WTC11 (cell line): ENCODE measurements around the gene ADAM11. TPM values are rescaled to one million over a fixed set of nuclear protein-coding genes. Genes with fewer than 3 reads are reported as not detected.

Experiments used
- ATAC-seq: fragments of 200-7000 bp; cut with Tn5 transposase; 2 replicates; pipeline ENCODE4 v1.10.0; 2021; ENCODE audit warnings: mild to moderate bottlenecking, moderate library complexity
- CTCF ChIA-PET: fragments of 300-600 bp; sonication (Branson Sonifier 250); formaldehyde crosslinking; loops from one replicate; lab custom pipeline; 2021; ENCODE audit warnings: antibody characterized with exemption; lab: Charles Lee
- POLR2A ChIA-PET: fragments of 350-600 bp; sonication (Branson Sonifier 250); formaldehyde crosslinking; loops from one replicate; lab custom pipeline; 2021; ENCODE audit warnings: antibody characterized with exemption; lab: Charles Lee
- DNase-seq: peaks from one replicate; pipeline ENCODE4 v3.0.0; 2021; ENCODE audit warnings: low spot score
- H3K27ac Mint-ChIP-seq: 2 replicates; pipeline ENCODE4 v1.8.0; 2021; ENCODE audit warnings: mixed read lengths
- H3K27me3 Mint-ChIP-seq: 2 replicates; pipeline ENCODE4 v1.8.0; 2021; ENCODE audit warnings: low read depth, mild to moderate bottlenecking, moderate library complexity, mixed read lengths
- H3K36me3 Mint-ChIP-seq: 2 replicates; pipeline ENCODE4 v1.8.0; 2021; ENCODE audit warnings: mixed read lengths
- H3K4me1 Mint-ChIP-seq: 2 replicates; pipeline ENCODE4 v1.8.0; 2022; ENCODE audit warnings: mixed read lengths
- H3K4me3 Mint-ChIP-seq: 2 replicates; pipeline ENCODE4 v1.8.0; 2021; ENCODE audit warnings: mild to moderate bottlenecking, moderate library complexity, mixed read lengths
- H3K9me3 Mint-ChIP-seq: 2 replicates; pipeline ENCODE4 v1.8.0; 2021; ENCODE audit warnings: mixed read lengths
- FOXP1 ChIP-seq: sonication (generic); formaldehyde crosslinking; IDR thresholded peaks from 2 replicates; pipeline ENCODE4 v1.8.0; 2022; ENCODE audit warnings: missing genetic modification reagents, mild to moderate bottlenecking, moderate library complexity, borderline replicate concordance
- IRF2 ChIP-seq: sonication (generic); formaldehyde crosslinking; IDR thresholded peaks from 2 replicates; pipeline ENCODE4 v1.8.0; 2022; ENCODE audit warnings: low read depth, missing genetic modification reagents, borderline replicate concordance
- NFE2L1 ChIP-seq: sonication (generic); formaldehyde crosslinking; IDR thresholded peaks from 2 replicates; pipeline ENCODE4 v1.8.1; 2023; ENCODE audit warnings: missing genetic modification reagents
- OVOL2 ChIP-seq: fragments of 250-450 bp; sonication (Bioruptor Pico); IDR thresholded peaks from 2 replicates; pipeline ENCODE4 v1.9.0; 2021; ENCODE audit warnings: mild to moderate bottlenecking, borderline replicate concordance
- PRRX2 ChIP-seq: fragments of 250-450 bp; sonication (Bioruptor Pico); IDR thresholded peaks from 2 replicates; pipeline ENCODE4 v1.8.0; 2021; ENCODE audit warnings: mild to moderate bottlenecking
- RELA ChIP-seq: sonication (generic); formaldehyde crosslinking; IDR thresholded peaks from 2 replicates; pipeline ENCODE4 v1.8.1; 2022; ENCODE audit warnings: missing genetic modification reagents, mild to moderate bottlenecking, borderline replicate concordance
- SOX15 ChIP-seq: fragments of 250-450 bp; sonication (Bioruptor Pico); IDR thresholded peaks from 2 replicates; pipeline ENCODE4 v1.9.0; 2021; ENCODE audit warnings: mild to moderate bottlenecking
- SP1 ChIP-seq: sonication (generic); formaldehyde crosslinking; conservative IDR thresholded peaks from 2 replicates; pipeline ENCODE4 v1.8.1; 2022; ENCODE audit warnings: missing genetic modification reagents
- TEAD4 ChIP-seq: sonication (generic); formaldehyde crosslinking; IDR thresholded peaks from 2 replicates; pipeline ENCODE4 v1.8.0; 2022; ENCODE audit warnings: mild to moderate bottlenecking, missing genetic modification reagents
- ZNF423 ChIP-seq: fragments of 250-450 bp; sonication (Bioruptor Pico); IDR thresholded peaks from 2 replicates; pipeline ENCODE4 v2.1.2; 2022; ENCODE audit warnings: mild to moderate bottlenecking, moderate library complexity
- total RNA-seq: library from RNA; stranded (reverse); gene quantifications from 3 replicates; pipeline ENCODE4 v1.2.3, GENCODE V29; 2021
- TF ChIP-seq, protein P1 (sequence below): fragments of 250-450 bp; sonication (Bioruptor Pico); IDR thresholded peaks from 2 replicates; pipeline ENCODE4 v1.9.0; 2021; ENCODE audit warnings: mild to moderate bottlenecking, borderline replicate concordance
- TF ChIP-seq, protein P2 (sequence below): sonication (generic); formaldehyde crosslinking; IDR thresholded peaks from 2 replicates; pipeline ENCODE4 v1.8.1; 2022; ENCODE audit warnings: mild to moderate bottlenecking, missing genetic modification reagents, moderate library complexity, borderline replicate concordance
- TF ChIP-seq, protein P3 (sequence below): sonication (generic); formaldehyde crosslinking; IDR thresholded peaks from 2 replicates; pipeline ENCODE4 v1.8.1; 2022; ENCODE audit warnings: mild to moderate bottlenecking, moderate library complexity, missing genetic modification reagents
- TF ChIP-seq, protein P4 (sequence below): fragments of 250-450 bp; sonication (Bioruptor Pico); IDR thresholded peaks from 2 replicates; pipeline ENCODE4 v1.9.0; 2021; ENCODE audit warnings: mild to moderate bottlenecking
- TF ChIP-seq, protein P5 (sequence below): sonication (generic); formaldehyde crosslinking; IDR thresholded peaks from 2 replicates; pipeline ENCODE4 v1.8.1; 2022; ENCODE audit warnings: low read depth, mild to moderate bottlenecking, moderate library complexity, missing genetic modification reagents, borderline replicate concordance
- TF ChIP-seq, protein P6 (sequence below): sonication (generic); formaldehyde crosslinking; IDR thresholded peaks from 2 replicates; pipeline ENCODE4 v1.8.0; 2022; ENCODE audit warnings: mild to moderate bottlenecking, missing genetic modification reagents
- TF ChIP-seq, protein P7 (sequence below): sonication (generic); formaldehyde crosslinking; IDR thresholded peaks from 2 replicates; pipeline ENCODE4 v1.8.1; 2023; ENCODE audit warnings: mild to moderate bottlenecking, missing genetic modification reagents, borderline replicate concordance

The ADAM11 gene
- total RNA-seq, 1 experiment from 2014 or later: 3.0 TPM

DNA sequence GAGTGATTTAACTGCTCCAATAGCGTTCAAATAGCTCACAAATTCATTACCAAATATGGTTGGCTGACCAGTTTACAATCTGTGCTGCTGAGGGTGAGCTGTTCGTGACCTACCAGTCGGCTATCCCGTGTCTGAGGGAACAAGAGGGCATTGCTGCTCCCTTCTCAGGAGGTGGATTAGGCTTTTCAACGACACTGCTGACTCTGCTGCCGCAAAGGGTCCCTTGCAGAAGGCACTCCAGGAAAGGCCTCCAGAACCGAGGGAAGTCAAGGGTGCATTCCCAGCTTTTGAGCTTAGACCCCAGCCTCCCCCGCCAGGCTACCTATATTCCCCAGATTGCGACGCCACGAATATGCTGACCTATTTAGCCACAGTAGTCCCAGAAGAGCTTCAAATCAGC lies 39.0 kb downstream of the ADAM11 start (continued):
- TF ChIP-seq OVOL2 (no peak), SOX15 (CRISPR knock-in tag) (no peak)
- TF ChIP-seq, protein P1, sequence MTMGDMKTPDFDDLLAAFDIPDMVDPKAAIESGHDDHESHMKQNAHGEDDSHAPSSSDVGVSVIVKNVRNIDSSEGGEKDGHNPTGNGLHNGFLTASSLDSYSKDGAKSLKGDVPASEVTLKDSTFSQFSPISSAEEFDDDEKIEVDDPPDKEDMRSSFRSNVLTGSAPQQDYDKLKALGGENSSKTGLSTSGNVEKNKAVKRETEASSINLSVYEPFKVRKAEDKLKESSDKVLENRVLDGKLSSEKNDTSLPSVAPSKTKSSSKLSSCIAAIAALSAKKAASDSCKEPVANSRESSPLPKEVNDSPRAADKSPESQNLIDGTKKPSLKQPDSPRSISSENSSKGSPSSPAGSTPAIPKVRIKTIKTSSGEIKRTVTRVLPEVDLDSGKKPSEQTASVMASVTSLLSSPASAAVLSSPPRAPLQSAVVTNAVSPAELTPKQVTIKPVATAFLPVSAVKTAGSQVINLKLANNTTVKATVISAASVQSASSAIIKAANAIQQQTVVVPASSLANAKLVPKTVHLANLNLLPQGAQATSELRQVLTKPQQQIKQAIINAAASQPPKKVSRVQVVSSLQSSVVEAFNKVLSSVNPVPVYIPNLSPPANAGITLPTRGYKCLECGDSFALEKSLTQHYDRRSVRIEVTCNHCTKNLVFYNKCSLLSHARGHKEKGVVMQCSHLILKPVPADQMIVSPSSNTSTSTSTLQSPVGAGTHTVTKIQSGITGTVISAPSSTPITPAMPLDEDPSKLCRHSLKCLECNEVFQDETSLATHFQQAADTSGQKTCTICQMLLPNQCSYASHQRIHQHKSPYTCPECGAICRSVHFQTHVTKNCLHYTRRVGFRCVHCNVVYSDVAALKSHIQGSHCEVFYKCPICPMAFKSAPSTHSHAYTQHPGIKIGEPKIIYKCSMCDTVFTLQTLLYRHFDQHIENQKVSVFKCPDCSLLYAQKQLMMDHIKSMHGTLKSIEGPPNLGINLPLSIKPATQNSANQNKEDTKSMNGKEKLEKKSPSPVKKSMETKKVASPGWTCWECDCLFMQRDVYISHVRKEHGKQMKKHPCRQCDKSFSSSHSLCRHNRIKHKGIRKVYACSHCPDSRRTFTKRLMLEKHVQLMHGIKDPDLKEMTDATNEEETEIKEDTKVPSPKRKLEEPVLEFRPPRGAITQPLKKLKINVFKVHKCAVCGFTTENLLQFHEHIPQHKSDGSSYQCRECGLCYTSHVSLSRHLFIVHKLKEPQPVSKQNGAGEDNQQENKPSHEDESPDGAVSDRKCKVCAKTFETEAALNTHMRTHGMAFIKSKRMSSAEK (CRISPR knock-in tag): no peak
- TF ChIP-seq, protein P2, sequence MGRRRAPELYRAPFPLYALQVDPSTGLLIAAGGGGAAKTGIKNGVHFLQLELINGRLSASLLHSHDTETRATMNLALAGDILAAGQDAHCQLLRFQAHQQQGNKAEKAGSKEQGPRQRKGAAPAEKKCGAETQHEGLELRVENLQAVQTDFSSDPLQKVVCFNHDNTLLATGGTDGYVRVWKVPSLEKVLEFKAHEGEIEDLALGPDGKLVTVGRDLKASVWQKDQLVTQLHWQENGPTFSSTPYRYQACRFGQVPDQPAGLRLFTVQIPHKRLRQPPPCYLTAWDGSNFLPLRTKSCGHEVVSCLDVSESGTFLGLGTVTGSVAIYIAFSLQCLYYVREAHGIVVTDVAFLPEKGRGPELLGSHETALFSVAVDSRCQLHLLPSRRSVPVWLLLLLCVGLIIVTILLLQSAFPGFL: no peak

DNA sequence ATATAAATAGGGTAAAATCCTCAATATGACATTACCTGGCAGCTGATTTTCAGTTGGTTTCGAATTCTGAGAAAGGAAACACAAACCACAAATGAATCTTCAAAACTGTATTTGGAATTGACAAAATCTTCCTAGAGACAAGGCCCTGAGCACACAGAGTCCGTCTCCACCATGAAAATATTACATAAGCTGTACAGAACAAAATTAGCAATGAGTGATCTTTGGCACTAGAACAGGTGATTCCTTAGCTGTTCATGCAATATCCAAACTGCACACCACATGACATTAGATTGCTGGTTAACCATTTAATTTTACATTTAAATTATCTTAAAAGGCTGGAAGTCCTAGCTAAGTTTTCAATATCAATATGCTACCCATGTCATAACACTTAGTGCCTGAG lies 39.6 kb downstream of the ADAM11 start:
- no peak overlapping the region for H3K4me3 Mint-ChIP-seq
- peaks cover 22% of the 10 kb centered on the region for H3K4me1 Mint-ChIP-seq
- no peaks in the 10 kb centered on the region for H3K9me3 Mint-ChIP-seq
- DNase-seq: no peak
- POLR2A ChIA-PET: interaction anchor here (1.2 kb wide), 1 partner anchor 11 kb away, joined by 3 read pairs; no protein-coding TSS in a partner anchor
- TF ChIP-seq NFE2L1: no peak
- no peak for TF ChIP-seq PRRX2 (CRISPR knock-in tag)
- TF ChIP-seq, protein P3, sequence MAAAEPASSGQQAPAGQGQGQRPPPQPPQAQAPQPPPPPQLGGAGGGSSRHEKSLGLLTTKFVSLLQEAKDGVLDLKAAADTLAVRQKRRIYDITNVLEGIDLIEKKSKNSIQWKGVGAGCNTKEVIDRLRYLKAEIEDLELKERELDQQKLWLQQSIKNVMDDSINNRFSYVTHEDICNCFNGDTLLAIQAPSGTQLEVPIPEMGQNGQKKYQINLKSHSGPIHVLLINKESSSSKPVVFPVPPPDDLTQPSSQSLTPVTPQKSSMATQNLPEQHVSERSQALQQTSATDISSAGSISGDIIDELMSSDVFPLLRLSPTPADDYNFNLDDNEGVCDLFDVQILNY (CRISPR knock-in tag): no peak
- no peak for TF ChIP-seq TEAD4 (CRISPR knock-in tag)
- TF ChIP-seq ZNF423 (CRISPR knock-in tag): no peak
- TF ChIP-seq, protein P4, sequence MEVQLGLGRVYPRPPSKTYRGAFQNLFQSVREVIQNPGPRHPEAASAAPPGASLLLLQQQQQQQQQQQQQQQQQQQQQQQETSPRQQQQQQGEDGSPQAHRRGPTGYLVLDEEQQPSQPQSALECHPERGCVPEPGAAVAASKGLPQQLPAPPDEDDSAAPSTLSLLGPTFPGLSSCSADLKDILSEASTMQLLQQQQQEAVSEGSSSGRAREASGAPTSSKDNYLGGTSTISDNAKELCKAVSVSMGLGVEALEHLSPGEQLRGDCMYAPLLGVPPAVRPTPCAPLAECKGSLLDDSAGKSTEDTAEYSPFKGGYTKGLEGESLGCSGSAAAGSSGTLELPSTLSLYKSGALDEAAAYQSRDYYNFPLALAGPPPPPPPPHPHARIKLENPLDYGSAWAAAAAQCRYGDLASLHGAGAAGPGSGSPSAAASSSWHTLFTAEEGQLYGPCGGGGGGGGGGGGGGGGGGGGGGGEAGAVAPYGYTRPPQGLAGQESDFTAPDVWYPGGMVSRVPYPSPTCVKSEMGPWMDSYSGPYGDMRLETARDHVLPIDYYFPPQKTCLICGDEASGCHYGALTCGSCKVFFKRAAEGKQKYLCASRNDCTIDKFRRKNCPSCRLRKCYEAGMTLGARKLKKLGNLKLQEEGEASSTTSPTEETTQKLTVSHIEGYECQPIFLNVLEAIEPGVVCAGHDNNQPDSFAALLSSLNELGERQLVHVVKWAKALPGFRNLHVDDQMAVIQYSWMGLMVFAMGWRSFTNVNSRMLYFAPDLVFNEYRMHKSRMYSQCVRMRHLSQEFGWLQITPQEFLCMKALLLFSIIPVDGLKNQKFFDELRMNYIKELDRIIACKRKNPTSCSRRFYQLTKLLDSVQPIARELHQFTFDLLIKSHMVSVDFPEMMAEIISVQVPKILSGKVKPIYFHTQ (CRISPR knock-in tag): no peak
- TF ChIP-seq RELA (CRISPR knock-in tag): no peak
- no peak for TF ChIP-seq IRF2
- TF ChIP-seq, protein P5, sequence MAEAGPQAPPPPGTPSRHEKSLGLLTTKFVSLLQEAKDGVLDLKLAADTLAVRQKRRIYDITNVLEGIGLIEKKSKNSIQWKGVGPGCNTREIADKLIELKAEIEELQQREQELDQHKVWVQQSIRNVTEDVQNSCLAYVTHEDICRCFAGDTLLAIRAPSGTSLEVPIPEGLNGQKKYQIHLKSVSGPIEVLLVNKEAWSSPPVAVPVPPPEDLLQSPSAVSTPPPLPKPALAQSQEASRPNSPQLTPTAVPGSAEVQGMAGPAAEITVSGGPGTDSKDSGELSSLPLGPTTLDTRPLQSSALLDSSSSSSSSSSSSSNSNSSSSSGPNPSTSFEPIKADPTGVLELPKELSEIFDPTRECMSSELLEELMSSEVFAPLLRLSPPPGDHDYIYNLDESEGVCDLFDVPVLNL (CRISPR knock-in tag): no peak
- TF ChIP-seq, protein P6, sequence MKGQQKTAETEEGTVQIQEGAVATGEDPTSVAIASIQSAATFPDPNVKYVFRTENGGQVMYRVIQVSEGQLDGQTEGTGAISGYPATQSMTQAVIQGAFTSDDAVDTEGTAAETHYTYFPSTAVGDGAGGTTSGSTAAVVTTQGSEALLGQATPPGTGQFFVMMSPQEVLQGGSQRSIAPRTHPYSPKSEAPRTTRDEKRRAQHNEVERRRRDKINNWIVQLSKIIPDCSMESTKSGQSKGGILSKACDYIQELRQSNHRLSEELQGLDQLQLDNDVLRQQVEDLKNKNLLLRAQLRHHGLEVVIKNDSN (CRISPR knock-in tag): no peak
- TF ChIP-seq, protein P7, sequence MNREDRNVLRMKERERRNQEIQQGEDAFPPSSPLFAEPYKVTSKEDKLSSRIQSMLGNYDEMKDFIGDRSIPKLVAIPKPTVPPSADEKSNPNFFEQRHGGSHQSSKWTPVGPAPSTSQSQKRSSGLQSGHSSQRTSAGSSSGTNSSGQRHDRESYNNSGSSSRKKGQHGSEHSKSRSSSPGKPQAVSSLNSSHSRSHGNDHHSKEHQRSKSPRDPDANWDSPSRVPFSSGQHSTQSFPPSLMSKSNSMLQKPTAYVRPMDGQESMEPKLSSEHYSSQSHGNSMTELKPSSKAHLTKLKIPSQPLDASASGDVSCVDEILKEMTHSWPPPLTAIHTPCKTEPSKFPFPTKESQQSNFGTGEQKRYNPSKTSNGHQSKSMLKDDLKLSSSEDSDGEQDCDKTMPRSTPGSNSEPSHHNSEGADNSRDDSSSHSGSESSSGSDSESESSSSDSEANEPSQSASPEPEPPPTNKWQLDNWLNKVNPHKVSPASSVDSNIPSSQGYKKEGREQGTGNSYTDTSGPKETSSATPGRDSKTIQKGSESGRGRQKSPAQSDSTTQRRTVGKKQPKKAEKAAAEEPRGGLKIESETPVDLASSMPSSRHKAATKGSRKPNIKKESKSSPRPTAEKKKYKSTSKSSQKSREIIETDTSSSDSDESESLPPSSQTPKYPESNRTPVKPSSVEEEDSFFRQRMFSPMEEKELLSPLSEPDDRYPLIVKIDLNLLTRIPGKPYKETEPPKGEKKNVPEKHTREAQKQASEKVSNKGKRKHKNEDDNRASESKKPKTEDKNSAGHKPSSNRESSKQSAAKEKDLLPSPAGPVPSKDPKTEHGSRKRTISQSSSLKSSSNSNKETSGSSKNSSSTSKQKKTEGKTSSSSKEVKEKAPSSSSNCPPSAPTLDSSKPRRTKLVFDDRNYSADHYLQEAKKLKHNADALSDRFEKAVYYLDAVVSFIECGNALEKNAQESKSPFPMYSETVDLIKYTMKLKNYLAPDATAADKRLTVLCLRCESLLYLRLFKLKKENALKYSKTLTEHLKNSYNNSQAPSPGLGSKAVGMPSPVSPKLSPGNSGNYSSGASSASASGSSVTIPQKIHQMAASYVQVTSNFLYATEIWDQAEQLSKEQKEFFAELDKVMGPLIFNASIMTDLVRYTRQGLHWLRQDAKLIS (CRISPR knock-in tag): no peak
- TF ChIP-seq FOXP1 (CRISPR knock-in tag): no peak
- no peak for TF ChIP-seq SP1 (CRISPR knock-in tag)
- TF ChIP-seq, all 79 proteins: peak for 0
- Mint-ChIP-seq H3K27ac (no peak overlapping the region), H3K27me3 (no peaks in the 10 kb centered on the region), H3K36me3 (peaks cover 26% of the 10 kb centered on the region)
- ATAC-seq: no peak
- CTCF ChIA-PET: interaction anchor here (1.0 to 3.9 kb wide), 4 partner anchors 18 to 47 kb away, joined by 4 to 22 read pairs (median 5); no protein-coding TSS in a partner anchor
